KOPT-K1 (cell line): ENCODE measurements around the gene CYP3A5.

Source experiments
- H3K27ac ChIP-seq: fragments of 200-600 bp; sonication (generic); 2 replicates; pipeline ENCODE4 v1.5.1; 2016; ENCODE audit warnings: antibody characterized with exemption, mild to moderate bottlenecking, low read depth, low read length; ENCODE audit not compliant: poor library complexity, severe bottlenecking
- H3K36me3 ChIP-seq: fragments of 200-600 bp; sonication (generic); 2 replicates; pipeline ENCODE4 v1.5.1; 2017; ENCODE audit warnings: antibody characterized with exemption, mild to moderate bottlenecking, low read length, moderate library complexity; ENCODE audit not compliant: insufficient read depth
- H3K9me3 ChIP-seq: fragments of 200-600 bp; sonication (generic); 2 replicates; pipeline ENCODE4 v1.5.1; 2017; ENCODE audit warnings: antibody characterized with exemption, low read length, mild to moderate bottlenecking; ENCODE audit not compliant: insufficient read depth, poor library complexity, severe bottlenecking

Gene CYP3A5

GRCh38 chr7:99617192-99617781 is 62.5 kb downstream of the CYP3A5 start:
- Histone ChIP-seq H3K27ac (peak overlapping the region; percentile 88), H3K9me3 (no peaks in the 10 kb centered on the region), H3K36me3 (peaks cover 45% of the 10 kb centered on the region)

GRCh38 chr7:99616359-99617191 is 63.2 kb downstream of the CYP3A5 start, which contains the start of gene ZSCAN25:
Gene ZSCAN25 (plus strand): TSS chr7:99616946. CDS start chr7:99619607, 2,661 bp downstream.
- H3K36me3 ChIP-seq: peaks cover 37% of the 10 kb centered on the region
- peak within 1 kb of the TSS; percentile 88 for H3K27ac ChIP-seq
- H3K9me3 ChIP-seq: no peaks in the 10 kb centered on the region

GRCh38 chr7:99615989-99616358 is 63.8 kb downstream of the CYP3A5 start:
- Histone ChIP-seq H3K27ac (peak overlapping the region; percentile 88), H3K36me3 (peaks cover 31% of the 10 kb centered on the region), H3K9me3 (no peaks in the 10 kb centered on the region)

GRCh38 chr7:99614495-99614894 is 65.3 kb downstream of the CYP3A5 start:
- Histone ChIP-seq H3K36me3 (peaks cover 17% of the 10 kb centered on the region), H3K9me3 (no peaks in the 10 kb centered on the region), H3K27ac (no peak overlapping the region)

GRCh38 chr7:99607548-99607947 is 72.2 kb downstream of the CYP3A5 start:
- Histone ChIP-seq H3K27ac (no peak overlapping the region), H3K36me3 (no peaks in the 10 kb centered on the region), H3K9me3 (no peaks in the 10 kb centered on the region)

GRCh38 chr7:99606531-99606930 is 73.3 kb downstream of the CYP3A5 start:
- Histone ChIP-seq H3K9me3 (no peaks in the 10 kb centered on the region), H3K27ac (no peak overlapping the region)

GRCh38 chr7:99605527-99605926 is 74.3 kb downstream of the CYP3A5 start:
- H3K27ac ChIP-seq: no peak overlapping the region
- no peaks in the 10 kb centered on the region for H3K36me3 ChIP-seq
- no peaks in the 10 kb centered on the region for H3K9me3 ChIP-seq

More at GRCh38 chr7:99606531-99606930, 73.3 kb downstream of the CYP3A5 start:
- no peaks in the 10 kb centered on the region for H3K36me3 ChIP-seq

- no peaks in the 10 kb centered on the region for H3K9me3 ChIP-seq
- no peaks in the 10 kb centered on the region for H3K36me3 ChIP-seq
- H3K27ac ChIP-seq: no peak overlapping the region
Observed at GRCh38 chr7:99601656-99602310, 78.0 kb downstream of the CYP3A5 start.

GRCh38 chr7:99599836-99600235 is 80.0 kb downstream of the CYP3A5 start:
- no peaks in the 10 kb centered on the region for H3K36me3 ChIP-seq
- H3K9me3 ChIP-seq: no peaks in the 10 kb centered on the region
- H3K27ac ChIP-seq: no peak overlapping the region
